GM19397 (cell line): ENCODE results near the gene NUDT13.
"Not testable (repeated sequence)": the region's sequence is repeated elsewhere in the genome, so short reads cannot be mapped to it uniquely, and the experiment has no call there.

ENCODE experiments used
- ATAC-seq: cut with Tn5 transposase; IDR thresholded peaks from one replicate; pipeline ENCODE4 v1.9.1; 2021; ENCODE audit warnings: mild to moderate bottlenecking, moderate library complexity; ENCODE audit not compliant: unreplicated experiment

NUDT13 gene

GRCh38 chr10:73097305-73097670 is 13.0 kb upstream of the NUDT13 start:
- ATAC-seq: peak; percentile 2

GRCh38 chr10:73099141-73099540 is 11.1 kb upstream of the NUDT13 start:
- no peak for ATAC-seq

GRCh38 chr10:73106301-73106700 is 4.0 kb upstream of the NUDT13 start:
- ATAC-seq: no peak

GRCh38 chr10:73109248-73109652 is 1.0 kb upstream of the NUDT13 start:
- not testable (repeated sequence) for ATAC-seq

- not testable (repeated sequence) for ATAC-seq
These were observed 1.8 kb downstream of the NUDT13 start for GRCh38 chr10:73112032-73112431.

- no peak for ATAC-seq
These were observed 3.3 kb downstream of the NUDT13 start for GRCh38 chr10:73113551-73113950.

- ATAC-seq: no peak
These were observed 5.8 kb downstream of the NUDT13 start for GRCh38 chr10:73116017-73116416.

GRCh38 chr10:73117976-73118743 is 7.9 kb downstream of the NUDT13 start:
- peak; percentile 70 for ATAC-seq

- ATAC-seq: no peak
These were observed 9.2 kb downstream of the NUDT13 start for GRCh38 chr10:73119457-73119856.

- ATAC-seq: no peak
These were observed 9.7 kb downstream of the NUDT13 start for GRCh38 chr10:73119952-73120351.

- ATAC-seq: no peak
These were observed 16.1 kb downstream of the NUDT13 start for GRCh38 chr10:73126343-73126742.

- ATAC-seq: no peak
These were observed 21.0 kb downstream of the NUDT13 start for GRCh38 chr10:73131301-73131700.

GRCh38 chr10:73131913-73132686 is 21.8 kb downstream of the NUDT13 start:
- ATAC-seq: no peak

GRCh38 chr10:73134727-73135126 is 24.5 kb downstream of the NUDT13 start:
- no peak for ATAC-seq

- no peak for ATAC-seq
These were observed 26.4 kb downstream of the NUDT13 start for GRCh38 chr10:73136627-73137026.

- ATAC-seq: no peak
These were observed 29.0 kb downstream of the NUDT13 start for GRCh38 chr10:73139251-73139650.

GRCh38 chr10:73141603-73142002 is 31.3 kb downstream of the NUDT13 start:
- ATAC-seq: no peak

- ATAC-seq: not testable (repeated sequence)
These were observed 40.6 kb downstream of the NUDT13 start for GRCh38 chr10:73150633-73151413.

- ATAC-seq: no peak
These were observed 41.8 kb downstream of the NUDT13 start for GRCh38 chr10:73152009-73152408.

- ATAC-seq: no peak
These were observed 45.8 kb downstream of the NUDT13 start for GRCh38 chr10:73156054-73156453.

GRCh38 chr10:73159038-73159648 is 48.9 kb downstream of the NUDT13 start:
- ATAC-seq: no peak
